K562 (cell line): Measurements from ENCODE around the gene SLC22A7. TPM values are rescaled to one million over a fixed set of nuclear protein-coding genes. Genes with fewer than 3 reads are reported as not detected.

Experiments used
- CHD4 ChIP-seq: fragments of 200-600 bp; sonication (generic); IDR thresholded peaks from 3 replicates; pipeline ENCODE4 v1.6.1; 2012; ENCODE audit warnings: low read depth, mild to moderate bottlenecking, mixed read lengths, low read length, inconsistent platforms; ENCODE audit not compliant: insufficient read depth, insufficient replicate concordance, poor library complexity, severe bottlenecking
- E2F5 ChIP-seq: sonication (generic); formaldehyde crosslinking; IDR thresholded peaks from 2 replicates; pipeline ENCODE4 v1.8.0; 2022; ENCODE audit warnings: mild to moderate bottlenecking, missing genetic modification reagents
- EZH2 ChIP-seq: IDR thresholded peaks from 2 replicates; pipeline ENCODE4 v1.6.1; 2012; ENCODE audit warnings: low read depth, mild to moderate bottlenecking, inconsistent platforms, low read length, borderline replicate concordance
- FOXK1 ChIP-seq: sonication (generic); formaldehyde crosslinking; IDR thresholded peaks from 2 replicates; pipeline ENCODE4 v1.8.0; 2022; ENCODE audit warnings: missing genetic modification reagents, mild to moderate bottlenecking, borderline replicate concordance
- HNRNPL ChIP-seq: fragments of 200-400 bp; formaldehyde crosslinking; IDR thresholded peaks from 2 replicates; pipeline ENCODE4 v1.6.1; 2017; ENCODE audit warnings: low read depth, mild to moderate bottlenecking, low read length
- HOMEZ ChIP-seq: fragments of 250-450 bp; sonication (Bioruptor Pico); IDR thresholded peaks from 2 replicates; pipeline ENCODE4 v1.4.0; 2020; ENCODE audit warnings: mild to moderate bottlenecking, moderate library complexity
- KDM5B ChIP-seq: fragments of 200-600 bp; sonication (generic); IDR thresholded peaks from 2 replicates; pipeline ENCODE4 v1.6.1; 2012; ENCODE audit warnings: low read depth, mild to moderate bottlenecking, moderate library complexity, low read length, control low read depth, inconsistent platforms; ENCODE audit not compliant: insufficient replicate concordance
- KLF16 ChIP-seq: IDR thresholded peaks from 2 replicates; pipeline ENCODE4 v1.6.1; 2016; ENCODE audit warnings: antibody characterized with exemption
- NELFE ChIP-seq: IDR thresholded peaks from 2 replicates; pipeline ENCODE4 v1.6.1; 2011; ENCODE audit warnings: mild to moderate bottlenecking; ENCODE audit not compliant: insufficient read depth, insufficient read length
- NFATC3 ChIP-seq: fragments of 450-650 bp; IDR thresholded peaks from 2 replicates; pipeline ENCODE4 v1.6.1; 2017; ENCODE audit warnings: mild to moderate bottlenecking
- SNIP1 ChIP-seq: fragments of 450-650 bp; IDR thresholded peaks from 2 replicates; pipeline ENCODE4 v1.7.1; 2017; ENCODE audit warnings: low read depth, mild to moderate bottlenecking
- SOX6 ChIP-seq: fragments of 450-650 bp; IDR thresholded peaks from 2 replicates; pipeline ENCODE4 v1.6.1; 2014; ENCODE audit warnings: mild to moderate bottlenecking
- STAT5B ChIP-seq: fragments of 250-450 bp; sonication (Bioruptor Pico); IDR thresholded peaks from 2 replicates; pipeline ENCODE4 v1.8.0; 2021; ENCODE audit warnings: mild to moderate bottlenecking, inconsistent platforms
- TCF7 ChIP-seq: sonication (generic); IDR thresholded peaks from 2 replicates; pipeline ENCODE4 v1.6.1; 2016; ENCODE audit warnings: antibody characterized with exemption, borderline replicate concordance
- ZC3H8 ChIP-seq: fragments of 450-650 bp; IDR thresholded peaks from 2 replicates; pipeline ENCODE4 v1.6.1; 2017
- ZFP91 ChIP-seq: sonication (generic); formaldehyde crosslinking; IDR thresholded peaks from 2 replicates; pipeline ENCODE4 v1.8.0; 2022; ENCODE audit warnings: mild to moderate bottlenecking, missing genetic modification reagents
- ZKSCAN3 ChIP-seq: fragments of 250-450 bp; sonication (Bioruptor Pico); IDR thresholded peaks from 2 replicates; pipeline ENCODE4 v1.4.0; 2020
- ZNF449 ChIP-seq: fragments of 250-450 bp; sonication (Bioruptor Pico); IDR thresholded peaks from 2 replicates; pipeline ENCODE4 v1.8.0; 2022; ENCODE audit warnings: moderate library complexity, mild to moderate bottlenecking, inconsistent platforms
- ZNF707 ChIP-seq: fragments of 250-450 bp; sonication (Bioruptor Pico); conservative IDR thresholded peaks from 2 replicates; pipeline ENCODE4 v1.8.0; 2022; ENCODE audit warnings: inconsistent platforms, mild to moderate bottlenecking, moderate library complexity
- polyA plus RNA-seq, 8 experiments: library from polyadenylated mRNA; depleted of rRNA in 4 of 8; stranded (reverse) in 5 of 8; unstranded in 3 of 8; fragments of >200 nt; fragmentation: Nextera tagmentation in 2 of 8; fragmentation: Illumina TruSeq in 1 of 8; extraction: Ambion mirVana in 2 of 8; extraction: Trizol in 1 of 8; gene quantifications; 2 replicates each; pipeline versions ENCODE4 v1.2.1 to v1.2.3, GENCODE V29; 2011 to 2014; ENCODE audit warnings: inconsistent platforms in 1 of 8, missing spikeins in 1 of 8
- total RNA-seq, 7 experiments: library from RNA; depleted of rRNA in 6 of 7; stranded (reverse); fragments of >200 nt in 6 of 7; fragmentation: Illumina TruSeq in 2 of 7; extraction: Trizol in 2 of 7; gene quantifications; 2 replicates each; pipeline versions ENCODE4 v1.2.1 to v1.2.3, GENCODE V29; 2011 to 2021; ENCODE audit warnings: low replicate concordance in 1 of 7
- TF ChIP-seq, protein P1 (sequence below): fragments of 250-450 bp; sonication (Bioruptor Pico); IDR thresholded peaks from 2 replicates; pipeline ENCODE4 v1.8.0; 2022; ENCODE audit warnings: inconsistent platforms, mild to moderate bottlenecking, moderate library complexity, borderline replicate concordance

Gene SLC22A7
- total and polyA plus RNA-seq, 9 of the 15 experiments (the other 6 are each of a cell fraction or from before 2014, with no cell fraction given): not detected

- TF ChIP-seq FOXK1: no peak
- TF ChIP-seq, protein P1, sequence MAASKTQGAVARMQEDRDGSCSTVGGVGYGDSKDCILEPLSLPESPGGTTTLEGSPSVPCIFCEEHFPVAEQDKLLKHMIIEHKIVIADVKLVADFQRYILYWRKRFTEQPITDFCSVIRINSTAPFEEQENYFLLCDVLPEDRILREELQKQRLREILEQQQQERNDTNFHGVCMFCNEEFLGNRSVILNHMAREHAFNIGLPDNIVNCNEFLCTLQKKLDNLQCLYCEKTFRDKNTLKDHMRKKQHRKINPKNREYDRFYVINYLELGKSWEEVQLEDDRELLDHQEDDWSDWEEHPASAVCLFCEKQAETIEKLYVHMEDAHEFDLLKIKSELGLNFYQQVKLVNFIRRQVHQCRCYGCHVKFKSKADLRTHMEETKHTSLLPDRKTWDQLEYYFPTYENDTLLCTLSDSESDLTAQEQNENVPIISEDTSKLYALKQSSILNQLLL: no peak
- TF ChIP-seq ZNF449 (CRISPR knock-in tag): no peak
- peak; percentile 64 for TF ChIP-seq SOX6
- no peak for TF ChIP-seq NFATC3
- TF ChIP-seq HNRNPL: no peak
- no peak for TF ChIP-seq CHD4
- no peak for TF ChIP-seq ZFP91 (CRISPR knock-in tag)
- TF ChIP-seq ZC3H8: no peak
- TF ChIP-seq SNIP1: no peak
- 0 out of 2 replicates have a peak, but pooled peaks have one; percentile 23 for TF ChIP-seq KLF16
- no peak for TF ChIP-seq TCF7
- no peak for TF ChIP-seq STAT5B (CRISPR knock-in tag)
- no peak for TF ChIP-seq HOMEZ (CRISPR knock-in tag)
- no peak for TF ChIP-seq KDM5B
- no peak for TF ChIP-seq EZH2
- TF ChIP-seq ZNF707 (CRISPR knock-in tag): no peak
- TF ChIP-seq NELFE: no peak
- no peak for TF ChIP-seq E2F5 (CRISPR knock-in tag)
- TF ChIP-seq ZKSCAN3 (CRISPR knock-in tag): no peak
Measured at GRCh38 chr6:43267619-43268354, 30.3 kb upstream of the SLC22A7 start (continued).
